Spleen (tissue), 11 donors: ENCODE data around the gene GPR152. TPM values are rescaled to one million over a fixed set of nuclear protein-coding genes. Genes with fewer than 3 reads are reported as not detected.

Experiments used
- DNase-seq: peaks from one replicate; pipeline ENCODE4 v3.0.0-alpha.2; 2020
- H3K27ac ChIP-seq, 8 donors: fragments of 200-600 bp; sonication (generic) in 7 of 8; 1 replicate in 4 of 8; 2 replicates in 4 of 8; pipeline versions ENCODE4 v1.5.0 to v1.8.0; 2016 to 2021; ENCODE audit warnings: inconsistent platforms in 4 of 8, mild to moderate bottlenecking in 4 of 8, moderate library complexity in 1 of 8
- H3K27me3 ChIP-seq, 7 donors: fragments of 200-600 bp; sonication (generic) in 6 of 7; replicated peaks in 1 of 7; 1 replicate in 4 of 7; 2 replicates in 3 of 7; pipeline versions ENCODE4 v1.5.0 to v1.8.0; 2016 to 2021; ENCODE audit warnings: inconsistent platforms in 3 of 7, mild to moderate bottlenecking in 1 of 7
- H3K36me3 ChIP-seq, 6 donors: fragments of 200-600 bp; sonication (generic) in 5 of 6; 1 replicate in 4 of 6; 2 replicates in 2 of 6; pipeline versions ENCODE4 v1.5.0 to v1.8.0; 2016 to 2021; ENCODE audit warnings: inconsistent platforms in 2 of 6
- H3K4me1 ChIP-seq, 6 donors: fragments of 200-600 bp; sonication (generic) in 5 of 6; 1 replicate in 3 of 6; 2 replicates in 3 of 6; pipeline versions ENCODE4 v1.5.0 to v1.8.0; 2016 to 2021; ENCODE audit warnings: inconsistent platforms in 3 of 6
- H3K4me3 ChIP-seq, 8 donors: fragments of 200-600 bp; sonication (generic) in 7 of 8; 1 replicate in 4 of 8; 2 replicates in 4 of 8; pipeline versions ENCODE4 v1.5.0 to v1.8.0; 2016 to 2021; ENCODE audit warnings: inconsistent platforms in 4 of 8, mild to moderate bottlenecking in 4 of 8, moderate library complexity in 2 of 8
- H3K9me3 ChIP-seq, 8 donors: fragments of 200-600 bp; sonication (generic) in 7 of 8; 1 replicate in 4 of 8; 2 replicates in 4 of 8; pipeline versions ENCODE4 v1.5.0 to v1.8.0; 2016 to 2021; ENCODE audit warnings: inconsistent platforms in 4 of 8
- CTCF ChIP-seq, 11 experiments: fragments of 200-600 bp in 7 of 11; fragments of 450-650 bp in 4 of 11; sonication (generic) in 4 of 11; IDR thresholded peaks in 8 of 11; conservative IDR thresholded peaks in 3 of 11; 1 replicate in 7 of 11; 2 replicates in 4 of 11; pipeline versions ENCODE4 v1.4.0 to v1.8.0; 2016 to 2021; ENCODE audit warnings: antibody characterized with exemption in 11 of 11, inconsistent platforms in 4 of 11, mild to moderate bottlenecking in 1 of 11
- POLR2A ChIP-seq, 3 donors: fragments of 450-650 bp; IDR thresholded peaks; one replicate each; pipeline ENCODE4 v1.5.1; 2017; ENCODE audit warnings: antibody characterized with exemption in 3 of 3, mild to moderate bottlenecking in 1 of 3
- POLR2AphosphoS5 ChIP-seq, 3 donors: sonication (generic); formaldehyde crosslinking; IDR thresholded peaks; one replicate each; pipeline ENCODE4 v1.5.1; 2017; ENCODE audit warnings: antibody characterized with exemption in 3 of 3
- WGBS, 5 donors: extraction: QIAGEN DNeasy Blood & Tissue Kit in 3 of 5; methylation state at CpG; one replicate each; pipeline versions ENCODE4 v1.1.5 to v1.1.7; 2013 to 2018; 5-methylcytosine and 5-hydroxymethylcytosine counted together
- intact Hi-C: fragments of 100-400 bp; cut with DNase I; formaldehyde crosslinking; loops from one replicate; pipeline ENCODE4 v1.15.0; 2023; ENCODE audit warnings: low total_unique reads
- polyA plus RNA-seq, 3 donors: library from polyadenylated mRNA; stranded (reverse); fragments of 200-250 nt; gene quantifications; one replicate each; pipeline ENCODE4 v1.2.1, GENCODE V29; 2013
- total RNA-seq, 7 donors: library from RNA; depleted of rRNA in 3 of 7; stranded (reverse); fragments of >200 nt in 3 of 7; fragmentation: NEBNext Ultra II Directional in 4 of 7; extraction: Animal tissue kit (Norgen Biotek cat#: 25700) in 4 of 7; gene quantifications; one replicate each; pipeline versions ENCODE4 v1.1.0 to v1.2.1, GENCODE V29; 2016 to 2021
- donor health status: healthy with polysubstance abuse.
- donor health status: DM: no; HTN: no; CAD: no; lungs with moderate emphysema.
- donor health status: DM: no; HTN: no; CAD: no.
- donor health status: Bipolar disorder and iron deficiency.
- donor health status: healthy.
- donor health status: DM: no; HTN: no; CAD: no.
- donor health status: DM: yes; HTN: yes; CAD: no.

GPR152 gene
- total and polyA plus RNA-seq, 10 donors: 0.10 TPM; not detected in 9

- intact Hi-C loops: no loop called here
- Histone ChIP-seq H3K9me3 (no peaks in the 10 kb centered on the region), H3K4me3 (no peak overlapping the region), H3K27me3 (no peaks in the 10 kb centered on the region), H3K27ac (no peak overlapping the region), H3K36me3 (peaks cover 0 to 100% (median 86%) of the 10 kb centered on the region in 6 donors), H3K4me1 (peaks cover 0 to 8% (median 3%) of the 10 kb centered on the region in 6 donors)
- no peak for DNase-seq
- no peak for TF ChIP-seq CTCF (IDR thresholded peaks at IDR 0.05 in 8 of 11, conservative IDR thresholded peaks at IDR 0.05 in 3 of 11)
- TF ChIP-seq POLR2AphosphoS5 (IDR thresholded peaks at IDR 0.05): no peak
- TF ChIP-seq POLR2A (IDR thresholded peaks at IDR 0.05): no peak
- 92 to 96% (median 92%) methylated on average over 11 to 12 of the region's 12 CpGs for WGBS, 5 donors
Observed at GRCh38 chr11:67496113-67496512, 43.6 kb upstream of the GPR152 start.

- TF ChIP-seq CTCF (IDR thresholded peaks at IDR 0.05 in 8 of 11, conservative IDR thresholded peaks at IDR 0.05 in 3 of 11) (no peak), POLR2AphosphoS5 (IDR thresholded peaks at IDR 0.05) (peak in 2 of 3 donors; percentile 21 to 42)
- Histone ChIP-seq H3K27ac (no peak overlapping the region), H3K9me3 (no peaks in the 10 kb centered on the region), H3K4me1 (peaks cover 0 to under 1% (median 0%) of the 10 kb centered on the region in 6 donors), H3K27me3 (no peaks in the 10 kb centered on the region), H3K4me3 (no peak overlapping the region), H3K36me3 (peaks cover 0 to 100% (median 89%) of the 10 kb centered on the region in 6 donors)
- WGBS, 5 donors: 90 to 97% (median 95%) methylated on average over 11 to 16 of the region's 16 CpGs
- DNase-seq: no peak
- intact Hi-C loops: no loop called here
Observed at GRCh38 chr11:67495234-67496005, 42.9 kb upstream of the GPR152 start.

DNA sequence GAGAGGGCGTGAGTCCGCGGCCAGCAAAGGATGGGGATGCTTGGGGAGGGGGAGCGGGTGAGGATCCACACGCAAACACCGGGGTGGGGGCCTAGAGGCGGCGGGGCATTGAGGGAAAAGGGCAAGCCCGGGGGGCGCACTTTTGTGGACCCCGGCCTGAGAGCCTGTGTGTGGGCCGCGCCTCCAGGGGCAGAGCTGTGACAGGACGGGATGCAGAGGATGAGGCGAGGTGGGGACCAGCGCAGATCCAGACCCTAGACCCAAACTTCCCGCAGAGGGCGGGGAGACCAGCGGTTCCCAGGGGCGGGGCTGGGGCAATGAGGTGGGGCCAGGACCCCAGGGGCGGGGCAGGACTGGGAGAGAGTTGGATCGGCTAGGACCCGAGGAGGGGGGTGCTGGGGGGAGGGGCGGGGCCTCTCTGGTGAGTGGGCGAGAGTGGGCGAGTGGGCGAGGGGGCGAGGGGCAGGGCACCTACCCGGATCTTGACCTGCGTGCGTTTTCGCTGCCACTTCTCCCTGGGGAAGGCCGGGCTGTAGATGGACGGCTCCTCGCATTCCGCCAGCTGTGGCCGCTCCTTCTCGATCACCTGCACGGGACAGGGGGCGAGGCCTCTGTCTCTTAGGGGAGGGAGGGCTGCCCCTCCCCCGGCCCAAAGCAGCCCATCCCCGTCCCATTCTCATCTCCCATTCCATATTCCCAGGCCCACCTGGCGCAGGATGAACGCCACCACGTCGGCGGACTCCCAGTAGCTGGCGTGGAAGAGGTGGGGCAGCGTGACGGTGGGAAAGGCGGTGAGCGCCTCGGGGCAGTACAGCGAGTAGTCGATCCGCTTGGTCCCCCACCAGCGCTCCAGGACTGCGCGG, 42.1 kb upstream of the GPR152 start:
- Histone ChIP-seq H3K4me1 (no peaks in the 10 kb centered on the region), H3K36me3 (peaks cover 0 to 100% (median 92%) of the 10 kb centered on the region in 6 donors), H3K9me3 (no peaks in the 10 kb centered on the region), H3K27ac (no peak overlapping the region), H3K27me3 (no peaks in the 10 kb centered on the region), H3K4me3 (no peak overlapping the region)
- no peak for TF ChIP-seq POLR2A (IDR thresholded peaks at IDR 0.05)
- peak in 2 of 3 donors; percentile 11 to 45 for TF ChIP-seq POLR2AphosphoS5 (IDR thresholded peaks at IDR 0.05)
- intact Hi-C loops: no loop called here
- WGBS, 5 donors: 91 to 95% (median 92%) methylated on average over 54 to 59 of the region's 59 CpGs
- no peak for DNase-seq

GRCh38 chr11:67493548-67494370, 41.2 kb upstream of the GPR152 start:
- DNase-seq: no peak
- Histone ChIP-seq H3K27me3 (no peaks in the 10 kb centered on the region), H3K4me1 (peaks cover 0 to 2% (median 0%) of the 10 kb centered on the region in 6 donors), H3K36me3 (peaks cover 0 to 100% (median 99%) of the 10 kb centered on the region in 6 donors), H3K9me3 (no peaks in the 10 kb centered on the region), H3K4me3 (no peak overlapping the region), H3K27ac (no peak overlapping the region)
- WGBS, 5 donors: 93 to 97% (median 95%) methylated on average over 51 to 65 of the region's 65 CpGs
- intact Hi-C loops: no loop called here
- peak in 2 of 3 donors; percentile 6 for TF ChIP-seq POLR2AphosphoS5 (IDR thresholded peaks at IDR 0.05)
- TF ChIP-seq POLR2A (IDR thresholded peaks at IDR 0.05): no peak
- no peak for TF ChIP-seq CTCF (IDR thresholded peaks at IDR 0.05 in 8 of 11, conservative IDR thresholded peaks at IDR 0.05 in 3 of 11)
